GM21576 (cell line): ENCODE results near the gene TSNAX.

Source experiments
- ATAC-seq: cut with Tn5 transposase; IDR thresholded peaks from one replicate; pipeline ENCODE4 v1.9.1; 2021; ENCODE audit warnings: mild to moderate bottlenecking, moderate library complexity; ENCODE audit not compliant: unreplicated experiment

TSNAX gene

GRCh38 chr1:231594749-231595148 lies 66.3 kb downstream of the TSNAX start:
- no peak for ATAC-seq

- ATAC-seq, result no peak
Observed at GRCh38 chr1:231596337-231596791, 67.9 kb downstream of the TSNAX start.

- ATAC-seq, result no peak
Observed at GRCh38 chr1:231597971-231598370, 69.5 kb downstream of the TSNAX start.

- no peak for ATAC-seq
Observed at GRCh38 chr1:231600458-231600976, 72.0 kb downstream of the TSNAX start.

- no peak for ATAC-seq
Observed at GRCh38 chr1:231601824-231602672, 73.6 kb downstream of the TSNAX start.

GRCh38 chr1:231602673-231602984 lies 74.2 kb downstream of the TSNAX start:
- no peak for ATAC-seq

- no peak for ATAC-seq
Observed at GRCh38 chr1:231603598-231604275, 75.3 kb downstream of the TSNAX start.

GRCh38 chr1:231604276-231604621 lies 75.8 kb downstream of the TSNAX start:
- ATAC-seq, result no peak

GRCh38 chr1:231605149-231606100 lies 77.0 kb downstream of the TSNAX start:
- no peak for ATAC-seq

GRCh38 chr1:231606712-231607111 lies 78.2 kb downstream of the TSNAX start:
- ATAC-seq, result no peak

- ATAC-seq, result no peak
Observed at GRCh38 chr1:231610388-231610787, 81.9 kb downstream of the TSNAX start.

GRCh38 chr1:231611111-231611510 lies 82.6 kb downstream of the TSNAX start:
- ATAC-seq, result no peak

GRCh38 chr1:231611851-231612250 lies 83.4 kb downstream of the TSNAX start:
- ATAC-seq, result no peak

GRCh38 chr1:231612393-231613089 lies 84.1 kb downstream of the TSNAX start:
- ATAC-seq, result peak; percentile 96

GRCh38 chr1:231613419-231614349 lies 85.2 kb downstream of the TSNAX start:
- ATAC-seq, result no peak
